GM21526 (cell line): ENCODE results near the gene MSLN.
"Not testable (repeated sequence)": the region's sequence is repeated elsewhere in the genome, so short reads cannot be mapped to it uniquely, and the experiment has no call there.

Source experiments
- ATAC-seq: cut with Tn5 transposase; IDR thresholded peaks from one replicate; pipeline ENCODE4 v1.9.1; 2021; ENCODE audit warnings: moderate library complexity; ENCODE audit not compliant: unreplicated experiment, low FRiP score

The MSLN gene

GRCh38 chr16:734208-734980 is 26.1 kb upstream of the MSLN start:
- ATAC-seq: no peak

GRCh38 chr16:734981-735881 is 25.3 kb upstream of the MSLN start:
- no peak for ATAC-seq

- no peak for ATAC-seq
Observed at GRCh38 chr16:735982-736453, 24.5 kb upstream of the MSLN start.

DNA sequence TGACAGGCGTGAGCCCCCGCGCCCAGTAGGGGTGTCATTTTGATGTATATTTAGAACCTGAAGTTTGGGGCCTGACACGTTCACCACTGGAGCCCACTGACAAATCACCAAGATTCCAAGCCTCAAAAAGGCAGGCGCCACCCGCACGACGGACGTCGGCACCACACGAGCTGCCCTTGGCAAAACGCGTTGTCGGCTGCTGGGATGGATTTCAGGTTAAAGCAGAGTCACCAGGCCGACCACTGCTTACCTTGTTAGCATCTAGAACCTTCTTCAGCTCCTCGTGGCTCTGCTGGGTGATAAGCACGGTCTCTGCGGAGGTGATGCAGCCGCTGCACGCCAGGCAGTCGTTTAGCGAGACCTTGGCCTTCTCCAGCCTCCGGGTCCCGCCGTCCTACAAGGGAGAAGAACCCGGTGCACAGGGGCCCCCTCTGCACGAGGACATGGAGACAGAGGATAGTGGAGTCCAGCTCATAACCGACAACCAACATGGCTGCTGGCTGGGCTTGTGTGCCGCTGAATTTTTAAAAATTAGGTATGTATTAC is 23.5 kb upstream of the MSLN start:
- ATAC-seq: no peak

GRCh38 chr16:739560-740458 is 20.7 kb upstream of the MSLN start:
- ATAC-seq: no peak

GRCh38 chr16:740459-740763 is 20.1 kb upstream of the MSLN start:
- ATAC-seq: peak; percentile 15

- peak; percentile 59 for ATAC-seq
Observed at GRCh38 chr16:740764-741505, 19.6 kb upstream of the MSLN start, which contains the start of gene CIAO3. TSS of gene CIAO3 (minus strand) at chr16:740997. CDS start at chr16:740985, 12 bp downstream.

DNA sequence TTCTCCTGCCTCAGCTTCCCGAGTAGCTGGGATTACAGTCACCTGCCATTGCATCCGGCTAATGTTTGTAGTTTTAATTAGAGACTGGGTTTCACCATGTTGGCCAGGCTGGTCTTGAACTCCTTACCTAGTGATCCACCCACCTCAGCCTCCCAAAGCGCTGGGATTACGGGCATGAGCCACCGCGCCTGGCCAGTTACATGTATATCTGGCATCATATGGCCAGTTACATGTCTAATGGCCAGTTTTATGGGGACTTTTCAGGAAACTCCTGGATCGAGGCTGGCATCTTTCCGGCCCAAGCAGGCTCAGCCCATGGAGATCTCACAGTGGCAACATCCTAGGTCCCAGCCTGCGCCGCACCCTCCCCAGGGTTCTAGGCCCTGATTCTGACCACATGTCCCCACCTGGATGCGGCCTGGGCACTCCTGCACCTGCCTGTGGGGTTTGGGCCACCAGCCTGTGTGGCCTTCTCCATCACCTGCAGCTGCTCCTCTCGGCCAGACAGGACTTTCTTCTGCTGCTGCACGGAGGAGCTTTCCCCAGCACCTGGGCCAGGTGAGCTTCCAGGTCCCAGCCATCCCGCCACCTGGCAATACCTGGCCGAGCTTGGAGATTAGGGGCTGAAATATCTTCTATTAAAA is 18.4 kb upstream of the MSLN start:
- ATAC-seq: no peak

GRCh38 chr16:742894-743293 is 17.6 kb upstream of the MSLN start:
- not testable (repeated sequence) for ATAC-seq

DNA sequence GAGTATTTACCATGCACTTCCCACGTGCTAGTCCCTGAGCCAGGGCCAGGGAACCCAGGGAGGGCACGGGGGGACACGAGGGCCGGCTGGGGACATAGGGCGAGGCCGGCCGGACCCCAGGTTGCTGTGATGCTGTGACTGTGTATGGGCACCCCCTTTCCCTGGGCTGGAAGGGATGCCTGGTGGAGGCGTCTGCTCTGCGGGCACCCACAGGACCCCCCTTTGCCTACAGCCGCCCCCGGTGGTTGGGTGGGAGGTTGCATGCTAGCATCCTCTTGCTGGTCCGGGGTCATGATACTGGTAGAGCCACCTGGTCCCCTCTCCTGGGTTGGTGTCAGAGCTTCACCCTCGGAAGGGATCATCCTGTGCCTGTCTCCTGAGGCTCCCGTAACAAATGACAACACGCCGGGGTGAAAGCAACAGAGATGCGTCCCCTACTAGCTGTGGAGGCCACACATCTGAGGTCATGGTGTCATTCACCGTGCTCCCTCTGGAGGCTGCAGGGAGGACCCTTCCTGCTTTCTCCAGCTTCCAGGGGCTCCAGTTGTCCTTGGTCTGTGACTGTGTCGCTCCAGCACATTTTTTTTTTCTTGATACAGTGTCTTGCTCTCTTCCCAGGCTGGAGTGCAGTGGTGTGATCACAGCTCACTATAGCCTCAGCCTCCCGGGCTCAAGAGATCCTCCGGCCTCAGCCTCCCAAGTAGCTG is 16.6 kb upstream of the MSLN start:
- no peak for ATAC-seq

GRCh38 chr16:745739-746138 is 14.8 kb upstream of the MSLN start:
- no peak for ATAC-seq

- ATAC-seq: no peak
Observed at GRCh38 chr16:746637-747036, 13.9 kb upstream of the MSLN start.

DNA sequence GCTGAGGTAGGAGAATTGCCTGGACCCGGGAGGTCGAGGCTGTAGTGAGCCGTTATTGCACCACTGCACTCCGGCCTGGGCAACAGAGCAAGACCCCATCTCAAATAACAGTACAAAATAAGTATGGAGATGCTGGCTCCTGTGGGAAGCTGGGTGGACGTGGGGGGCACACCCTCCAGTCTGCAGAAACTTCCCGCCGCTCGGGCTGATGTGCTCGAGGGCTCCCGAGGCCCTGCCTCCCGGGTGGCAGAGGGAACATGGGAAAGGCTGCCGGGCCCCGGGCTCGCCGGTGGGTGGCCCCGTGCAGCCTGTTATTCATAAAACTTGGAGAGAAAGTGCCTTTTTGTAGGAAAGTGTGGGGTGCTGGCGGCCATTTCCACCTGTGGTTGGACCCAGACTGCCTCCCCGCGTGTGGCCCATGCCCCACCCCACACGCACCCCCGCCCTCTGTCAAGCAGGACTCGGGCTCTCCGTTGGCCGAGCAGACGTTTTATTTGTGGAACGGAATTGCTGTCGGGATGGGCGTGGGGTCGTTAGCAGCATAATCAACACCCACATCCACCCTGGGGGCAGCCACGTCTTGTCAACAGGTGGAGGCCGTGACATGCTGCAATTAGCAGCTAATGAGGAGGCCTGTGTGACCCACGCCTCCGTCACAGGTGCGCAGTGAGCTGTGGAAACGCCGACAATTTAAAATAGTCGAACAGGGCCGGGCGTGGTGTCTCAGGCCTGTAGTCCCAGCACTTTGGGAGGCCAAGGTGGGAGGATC is 12.4 kb upstream of the MSLN start:
- ATAC-seq: no peak

GRCh38 chr16:749010-749409 is 11.5 kb upstream of the MSLN start:
- ATAC-seq: no peak

GRCh38 chr16:750485-750884 is 10.0 kb upstream of the MSLN start:
- ATAC-seq: no peak

DNA sequence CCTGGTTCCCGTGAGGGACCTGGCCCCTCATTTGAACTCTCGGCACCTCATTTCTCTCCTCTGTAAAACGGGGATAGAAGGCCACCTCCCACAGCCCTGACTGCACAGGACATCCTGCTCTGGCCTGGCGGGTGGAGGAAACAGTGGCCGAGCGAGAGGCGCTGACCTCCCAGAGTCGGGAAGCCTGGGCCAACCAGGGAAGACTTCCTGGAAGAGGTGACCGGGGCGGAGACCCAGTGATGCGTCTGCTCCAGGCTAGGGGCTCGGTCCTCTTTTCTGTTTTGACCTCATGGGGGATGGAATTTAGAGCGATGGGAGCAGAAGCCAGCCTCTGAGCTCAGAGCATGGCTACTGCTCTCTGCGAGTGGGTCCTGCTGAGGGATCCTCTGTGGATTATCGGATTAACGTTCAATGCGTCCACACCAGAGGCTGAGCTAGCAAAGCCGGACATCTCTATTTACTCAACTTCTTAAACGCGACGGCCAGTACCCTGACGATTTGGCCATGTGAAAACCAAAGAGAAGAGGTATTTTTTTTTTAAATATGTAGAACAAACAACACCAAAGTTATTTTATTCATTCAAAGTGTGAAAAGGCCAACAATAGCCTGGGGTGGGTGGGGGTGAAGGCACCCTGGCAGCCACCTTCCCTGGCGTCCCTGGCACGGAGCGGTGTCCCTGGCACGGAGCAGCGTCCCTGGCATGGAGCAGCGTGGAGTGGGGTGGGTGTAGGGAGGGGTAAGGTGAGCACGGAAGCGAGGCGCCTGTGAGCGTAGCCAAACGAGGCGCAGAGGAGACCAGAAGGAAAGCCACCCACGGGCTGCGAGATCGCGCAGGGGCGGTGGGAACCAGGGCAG is 9.2 kb upstream of the MSLN start:
- no peak for ATAC-seq

DNA sequence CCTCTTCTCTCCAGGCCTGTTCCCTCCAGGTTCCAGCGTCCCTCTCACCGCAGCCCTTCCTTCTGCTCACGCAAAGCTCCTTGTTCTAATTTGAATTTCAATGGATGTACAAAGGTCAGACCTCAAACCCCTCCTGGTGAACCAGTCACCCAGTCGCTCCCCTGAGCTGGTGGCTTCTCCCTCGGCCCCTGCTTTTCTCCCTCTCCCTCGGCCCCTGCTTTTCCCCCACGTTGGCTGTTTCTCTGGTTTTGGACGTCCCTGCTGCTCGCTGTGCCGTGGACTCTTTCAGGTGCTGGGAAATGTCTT is 8.6 kb upstream of the MSLN start:
- no peak for ATAC-seq
